ENCODE data around the gene ING4. TPM values are rescaled to one million over a fixed set of nuclear protein-coding genes. Genes with fewer than 3 reads are reported as not detected.
A peak's percentile ranks its signal among the peaks of the same experiment; 100 is the strongest.

Gene ING4
- total RNA-seq, 1 experiment from 2014 or later, result 20.1 TPM

GRCh38 chr12:6698352-6699046, 35.6 kb upstream of the ING4 start:
- Histone ChIP-seq H3K23ac (ENCODE audit: insufficient read length, low read depth, low read length) (no peak overlapping the region), H4K20me1 (ENCODE audit: control insufficient read depth, insufficient read depth, insufficient read length) (no peaks in the 10 kb centered on the region), H2BK5ac (ENCODE audit: insufficient read length, low read length) (no peak overlapping the region), H2BK12ac (ENCODE audit: insufficient read length, low read depth, low read length) (no peak overlapping the region), H3K4me2 (ENCODE audit: insufficient read depth, insufficient read length, low read length) (no peak overlapping the region), H3K14ac (ENCODE audit: insufficient read depth, low read length) (no peak overlapping the region), H2BK120ac (ENCODE audit: low read depth, low read length, poor library complexity, severe bottlenecking) (no peak overlapping the region), H3K9me3 (ENCODE audit: control insufficient read depth, low read depth, low read length) (no peaks in the 10 kb centered on the region), H3K4me1 (ENCODE audit: insufficient read depth, low read length) (peaks cover 3% of the 10 kb centered on the region), H2AK5ac (ENCODE audit: insufficient read length, low read length) (no peak overlapping the region), H3K79me1 (ENCODE audit: insufficient read depth, low read depth, low read length, poor library complexity, severe bottlenecking) (no peaks in the 10 kb centered on the region), H3K79me2 (ENCODE audit: insufficient read depth, low read length) (no peaks in the 10 kb centered on the region), H4K8ac (replicated peaks; ENCODE audit: insufficient read length, low read depth, low read length) (no peak overlapping the region), H3K27ac (ENCODE audit: insufficient read length, low read depth, low read length) (no peak overlapping the region), H3K23me2 (ENCODE audit: insufficient read length, low read depth, low read length, poor library complexity, severe bottlenecking) (peaks cover 17% of the 10 kb centered on the region), H2BK20ac (ENCODE audit: low read depth, low read length, poor library complexity, severe bottlenecking) (no peak overlapping the region), H3T11ph (ENCODE audit: low read length) (no peak overlapping the region), H3K56ac (ENCODE audit: insufficient read length, low read depth, low read length) (no peak overlapping the region), H3K9ac (ENCODE audit: extremely low read depth, insufficient read length, low read length) (no peak overlapping the region), H4K5ac (ENCODE audit: insufficient read length, low read depth, low read length) (no peak overlapping the region), H3K27me3 (ENCODE audit: insufficient read depth, low read length) (peaks cover 3% of the 10 kb centered on the region; the same call in 1 of the 2 replicates), H3K18ac (ENCODE audit: insufficient read length, low read depth, low read length) (no peak overlapping the region), H2BK15ac (ENCODE audit: low read depth, low read length) (no peak overlapping the region), H2AFZ (ENCODE audit: low read length) (no peak overlapping the region), H4K91ac (ENCODE audit: insufficient read length, low read depth, low read length) (no peak overlapping the region), H3K4ac (ENCODE audit: low read depth, low read length) (no peak overlapping the region)
- Mint-ChIP-seq H3K27me3 (ENCODE audit: low read depth) (peaks cover 57% of the 10 kb centered on the region), H3K27ac (peak overlapping the region in 2 of 3 experiments; percentile 12 to 39; a peak in 1 of 7 replicates), H3K36me3 (ENCODE audit: insufficient read depth in 1 of 3, low read depth in 3 of 3) (peaks cover 3 to 18% (median 8%) of the 10 kb centered on the region in 3 experiments), H3K4me1 (peaks cover 21 to 25% of the 10 kb centered on the region in 2 experiments), H3K4me3 (peak overlapping the region; percentile 74 to 92; a peak in 4 of 5 replicates), H3K9me3 (peaks cover 0 to 2% of the 10 kb centered on the region in 2 experiments; a peak in 2 of 5 replicates)
- WGBS (ENCODE audit: extremely low coverage, insufficient read length, low lambda C conversion rate), result no CpG with 5 or more reads among the region's 8 CpGs
- DNase-seq, result no peak
- no peak for TF ChIP-seq CTCF (conservative IDR thresholded peaks at IDR 0.05)

All from H9 (cell line).